IPS-NIHi7 (cell line): ENCODE results near the gene LALBA.
"Not testable (repeated sequence)": the region's sequence is repeated elsewhere in the genome, so short reads cannot be mapped to it uniquely, and the experiment has no call there.

Source experiments
- DNase-seq: peaks from one replicate; pipeline ENCODE4 v3.0.0; 2012; ENCODE audit warnings: mixed read lengths; ENCODE audit errors: extremely low spot score

The LALBA gene

GRCh38 chr12:48532601-48533000, 37.2 kb downstream of the LALBA start:
- DNase-seq, result no peak

GRCh38 chr12:48527891-48528670, 41.8 kb downstream of the LALBA start:
- no peak for DNase-seq

- no peak for DNase-seq
Measured at GRCh38 chr12:48525332-48525731, 44.5 kb downstream of the LALBA start, which contains the start of gene OR8S1. TSS of gene OR8S1 (plus strand) at chr12:48525632. CDS start at chr12:48525632, 0 bp downstream.

GRCh38 chr12:48520381-48520780, 49.5 kb downstream of the LALBA start:
- DNase-seq, result not testable (repeated sequence)
